ENCODE results near the gene SMYD1. TPM values are rescaled to one million over a fixed set of nuclear protein-coding genes. Genes with fewer than 3 reads are reported as not detected.

SMYD1 gene
- total and polyA plus RNA-seq, 2 donors from 2014 or later = not detected

GRCh38 chr2:88125924-88126771 lies 58.5 kb downstream of the SMYD1 start:
- DNase-seq (no peak), FAIRE-seq (no peak)
- H3K4me3 ChIP-seq (ENCODE audit: low read length in 3 of 3) = peak overlapping the region in 2 of 3 donors; percentile 73 to 83
- H3K9ac ChIP-seq (ENCODE audit: low read length in 3 of 3) = peak overlapping the region in 1 of 3 donors; percentile 47
- H3K36me3 ChIP-seq (ENCODE audit: control insufficient read depth in 2 of 3, insufficient read depth in 3 of 3, low read length in 3 of 3) = no peaks in the 10 kb centered on the region
- no peaks in the 10 kb centered on the region for H3K27me3 ChIP-seq (ENCODE audit: control insufficient read depth, insufficient read depth, low read length)
- peak overlapping the region in 1 of 2 donors; percentile 9 for H3K27ac ChIP-seq (ENCODE audit: low read depth in 2 of 2, low read length in 2 of 2)
- no peak for TF ChIP-seq CTCF (IDR thresholded peaks at IDR 0.05; ENCODE audit: borderline replicate concordance, extremely low read depth, insufficient read depth)
- H3K9me3 ChIP-seq (ENCODE audit: control insufficient read depth in 2 of 3, insufficient read depth in 1 of 3, low read length in 3 of 3) = no peaks in the 10 kb centered on the region
- intact Hi-C loops (cut with DNase I) = no loop called here
- no peaks in the 10 kb centered on the region for H3K4me1 ChIP-seq (ENCODE audit: control insufficient read depth in 2 of 3, insufficient read depth in 2 of 3, low read depth in 1 of 3, low read length in 3 of 3)

DNA sequence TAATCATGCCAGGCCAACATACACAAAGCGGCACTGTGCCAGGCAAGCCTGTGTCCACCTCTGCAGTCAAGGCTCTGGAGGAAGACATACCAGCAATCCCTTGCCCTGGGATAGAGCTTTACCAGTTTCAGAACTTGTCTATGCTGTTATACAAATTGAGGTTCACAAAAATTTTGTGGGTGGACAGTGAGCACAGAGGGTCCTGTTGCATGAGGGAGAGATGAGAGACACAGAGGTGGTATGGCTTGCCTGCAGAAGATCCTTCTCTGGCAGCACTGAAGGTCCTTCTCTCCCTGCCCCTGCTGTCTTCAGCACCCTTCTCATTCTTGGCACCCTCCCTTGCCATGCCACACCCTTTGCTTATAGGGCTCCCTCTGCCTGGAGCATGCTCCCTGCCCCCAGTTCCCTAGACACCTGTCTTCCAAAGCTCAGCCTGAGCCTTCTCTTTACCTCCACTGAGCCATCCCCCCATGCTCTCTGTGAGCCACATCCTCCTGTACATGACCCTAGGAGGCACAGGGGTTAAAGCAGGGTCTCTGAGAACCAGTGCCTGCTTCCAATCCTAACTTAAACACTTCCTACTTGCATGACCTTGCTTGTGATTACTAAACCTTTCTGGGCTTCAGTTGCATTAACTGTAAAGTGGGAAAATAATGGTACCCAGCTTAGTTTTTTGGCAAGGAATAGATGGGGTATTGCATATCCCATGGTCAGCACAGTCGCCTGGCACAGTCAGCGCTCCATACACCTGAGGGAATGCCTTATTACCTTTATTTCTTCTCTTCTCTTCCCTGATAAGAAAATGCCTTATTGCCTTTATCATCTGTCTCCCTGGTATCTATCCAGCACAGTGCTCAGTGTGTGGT lies 59.4 kb downstream of the SMYD1 start:
- Histone ChIP-seq H3K36me3 (ENCODE audit: control insufficient read depth in 2 of 3, insufficient read depth in 3 of 3, low read length in 3 of 3) (no peaks in the 10 kb centered on the region), H3K9me3 (ENCODE audit: control insufficient read depth in 2 of 3, insufficient read depth in 1 of 3, low read length in 3 of 3) (no peaks in the 10 kb centered on the region), H3K4me1 (ENCODE audit: control insufficient read depth in 2 of 3, insufficient read depth in 2 of 3, low read depth in 1 of 3, low read length in 3 of 3) (no peaks in the 10 kb centered on the region), H3K27ac (ENCODE audit: low read depth in 2 of 2, low read length in 2 of 2) (peak overlapping the region; percentile 40 to 79), H3K9ac (ENCODE audit: low read length in 3 of 3) (peak overlapping the region in 1 of 3 donors; percentile 47), H3K27me3 (ENCODE audit: control insufficient read depth, insufficient read depth, low read length) (no peaks in the 10 kb centered on the region), H3K4me3 (ENCODE audit: low read length in 3 of 3) (peak overlapping the region in 2 of 3 donors; percentile 73 to 83)
- DNase-seq = no peak
- intact Hi-C loops (cut with DNase I) = no loop called here
- no peak for TF ChIP-seq CTCF (IDR thresholded peaks at IDR 0.05; ENCODE audit: borderline replicate concordance, extremely low read depth, insufficient read depth)
- FAIRE-seq = no peak

DNA sequence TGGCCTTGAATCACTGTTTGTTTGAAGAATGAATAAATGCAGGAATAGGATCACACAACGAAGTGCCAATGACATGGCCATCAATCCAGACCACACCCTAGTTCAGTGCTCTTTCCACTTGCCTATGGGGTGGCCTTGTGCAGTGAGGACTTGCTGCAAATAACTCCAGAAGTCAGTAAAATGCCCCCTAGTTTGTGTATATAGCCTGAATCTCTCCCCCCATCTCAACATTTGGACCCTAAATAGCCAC lies 59.9 kb downstream of the SMYD1 start:
- no peak for FAIRE-seq
- H3K9ac ChIP-seq (ENCODE audit: low read length in 3 of 3) = peak overlapping the region in 1 of 3 donors; percentile 47

More for the DNA sequence above, 59.9 kb downstream of the SMYD1 start:
- Histone ChIP-seq H3K4me1 (ENCODE audit: control insufficient read depth in 2 of 3, insufficient read depth in 2 of 3, low read depth in 1 of 3, low read length in 3 of 3) (no peaks in the 10 kb centered on the region), H3K36me3 (ENCODE audit: control insufficient read depth in 2 of 3, insufficient read depth in 3 of 3, low read length in 3 of 3) (no peaks in the 10 kb centered on the region), H3K9me3 (ENCODE audit: control insufficient read depth in 2 of 3, insufficient read depth in 1 of 3, low read length in 3 of 3) (no peaks in the 10 kb centered on the region), H3K27me3 (ENCODE audit: control insufficient read depth, insufficient read depth, low read length) (no peaks in the 10 kb centered on the region), H3K27ac (ENCODE audit: low read depth in 2 of 2, low read length in 2 of 2) (peak overlapping the region; percentile 40 to 79), H3K4me3 (ENCODE audit: low read length in 3 of 3) (peak overlapping the region in 2 of 3 donors; percentile 73 to 83)
- no peak for DNase-seq
- TF ChIP-seq CTCF (IDR thresholded peaks at IDR 0.05; ENCODE audit: borderline replicate concordance, extremely low read depth, insufficient read depth) = no peak
- intact Hi-C loops (cut with DNase I) = no loop called here
